ENCODE measurements around the gene SLC4A1AP. TPM values are rescaled to one million over a fixed set of nuclear protein-coding genes. Genes with fewer than 3 reads are reported as not detected.

The SLC4A1AP gene
- total RNA-seq, 1 donor from 2014 or later = 20.5 TPM

GRCh38 chr2:27685577-27685976, 21.9 kb downstream of the SLC4A1AP start:
- no peaks in the 10 kb centered on the region for H3K27me3 Mint-ChIP-seq (ENCODE audit: unreplicated experiment)
- H3K27ac Mint-ChIP-seq (ENCODE audit: unreplicated experiment) = no peak overlapping the region
- peaks cover 35% of the 10 kb centered on the region for H3K36me3 Mint-ChIP-seq (ENCODE audit: unreplicated experiment)
- no peak for TF ChIP-seq CTCF (IDR thresholded peaks at IDR 0.05)
- DNase-seq (ENCODE audit: extremely low spot score, unreplicated experiment) = no peak
- no peak overlapping the region for H3K4me3 Mint-ChIP-seq (ENCODE audit: unreplicated experiment)
- no peaks in the 10 kb centered on the region for H3K9me3 Mint-ChIP-seq (ENCODE audit: unreplicated experiment)
- peaks cover 29% of the 10 kb centered on the region for H3K4me1 Mint-ChIP-seq (ENCODE audit: unreplicated experiment)

GRCh38 chr2:27687232-27687631, 23.5 kb downstream of the SLC4A1AP start:
- H3K4me3 Mint-ChIP-seq (ENCODE audit: unreplicated experiment) = no peak overlapping the region
- no peaks in the 10 kb centered on the region for H3K27me3 Mint-ChIP-seq (ENCODE audit: unreplicated experiment)
- H3K27ac Mint-ChIP-seq (ENCODE audit: unreplicated experiment) = no peak overlapping the region
- H3K36me3 Mint-ChIP-seq (ENCODE audit: unreplicated experiment) = peaks cover 41% of the 10 kb centered on the region
- no peak for TF ChIP-seq CTCF (IDR thresholded peaks at IDR 0.05)
- DNase-seq (ENCODE audit: extremely low spot score, unreplicated experiment) = no peak
- no peaks in the 10 kb centered on the region for H3K9me3 Mint-ChIP-seq (ENCODE audit: unreplicated experiment)
- H3K4me1 Mint-ChIP-seq (ENCODE audit: unreplicated experiment) = peaks cover 13% of the 10 kb centered on the region

- Mint-ChIP-seq H3K27me3 (ENCODE audit: unreplicated experiment) (no peaks in the 10 kb centered on the region), H3K4me3 (ENCODE audit: unreplicated experiment) (no peak overlapping the region), H3K27ac (ENCODE audit: unreplicated experiment) (no peak overlapping the region), H3K9me3 (ENCODE audit: unreplicated experiment) (no peaks in the 10 kb centered on the region), H3K4me1 (ENCODE audit: unreplicated experiment) (no peaks in the 10 kb centered on the region), H3K36me3 (ENCODE audit: unreplicated experiment) (peaks cover 40% of the 10 kb centered on the region)
- TF ChIP-seq CTCF (IDR thresholded peaks at IDR 0.05) = no peak
- no peak for DNase-seq (ENCODE audit: extremely low spot score, unreplicated experiment)
Observed at GRCh38 chr2:27689424-27689823, 25.7 kb downstream of the SLC4A1AP start.

- no peak for TF ChIP-seq CTCF (IDR thresholded peaks at IDR 0.05)
- H3K36me3 Mint-ChIP-seq (ENCODE audit: unreplicated experiment) = peaks cover 34% of the 10 kb centered on the region
- DNase-seq (ENCODE audit: extremely low spot score, unreplicated experiment) = no peak
- no peak overlapping the region for H3K27ac Mint-ChIP-seq (ENCODE audit: unreplicated experiment)
- no peaks in the 10 kb centered on the region for H3K4me1 Mint-ChIP-seq (ENCODE audit: unreplicated experiment)
- no peaks in the 10 kb centered on the region for H3K9me3 Mint-ChIP-seq (ENCODE audit: unreplicated experiment)
- no peak overlapping the region for H3K4me3 Mint-ChIP-seq (ENCODE audit: unreplicated experiment)
- no peaks in the 10 kb centered on the region for H3K27me3 Mint-ChIP-seq (ENCODE audit: unreplicated experiment)
Observed at GRCh38 chr2:27690052-27690451, 26.4 kb downstream of the SLC4A1AP start.

- TF ChIP-seq CTCF (IDR thresholded peaks at IDR 0.05) = no peak
- H3K4me1 Mint-ChIP-seq (ENCODE audit: unreplicated experiment) = peaks cover 4% of the 10 kb centered on the region
- H3K9me3 Mint-ChIP-seq (ENCODE audit: unreplicated experiment) = no peaks in the 10 kb centered on the region
- no peak overlapping the region for H3K27ac Mint-ChIP-seq (ENCODE audit: unreplicated experiment)
- no peak for DNase-seq (ENCODE audit: extremely low spot score, unreplicated experiment)
- H3K27me3 Mint-ChIP-seq (ENCODE audit: unreplicated experiment) = no peaks in the 10 kb centered on the region
- peaks cover 25% of the 10 kb centered on the region for H3K36me3 Mint-ChIP-seq (ENCODE audit: unreplicated experiment)
- H3K4me3 Mint-ChIP-seq (ENCODE audit: unreplicated experiment) = no peak overlapping the region
Observed at GRCh38 chr2:27697660-27698059, 34.0 kb downstream of the SLC4A1AP start.

All from osteocyte (in vitro differentiated cells).